ENCODE results near the gene SELENBP1. TPM values are rescaled to one million over a fixed set of nuclear protein-coding genes. Genes with fewer than 3 reads are reported as not detected.

SELENBP1 gene
- 18.8 and 19.7 TPM in 2 replicates for total RNA-seq

DNA sequence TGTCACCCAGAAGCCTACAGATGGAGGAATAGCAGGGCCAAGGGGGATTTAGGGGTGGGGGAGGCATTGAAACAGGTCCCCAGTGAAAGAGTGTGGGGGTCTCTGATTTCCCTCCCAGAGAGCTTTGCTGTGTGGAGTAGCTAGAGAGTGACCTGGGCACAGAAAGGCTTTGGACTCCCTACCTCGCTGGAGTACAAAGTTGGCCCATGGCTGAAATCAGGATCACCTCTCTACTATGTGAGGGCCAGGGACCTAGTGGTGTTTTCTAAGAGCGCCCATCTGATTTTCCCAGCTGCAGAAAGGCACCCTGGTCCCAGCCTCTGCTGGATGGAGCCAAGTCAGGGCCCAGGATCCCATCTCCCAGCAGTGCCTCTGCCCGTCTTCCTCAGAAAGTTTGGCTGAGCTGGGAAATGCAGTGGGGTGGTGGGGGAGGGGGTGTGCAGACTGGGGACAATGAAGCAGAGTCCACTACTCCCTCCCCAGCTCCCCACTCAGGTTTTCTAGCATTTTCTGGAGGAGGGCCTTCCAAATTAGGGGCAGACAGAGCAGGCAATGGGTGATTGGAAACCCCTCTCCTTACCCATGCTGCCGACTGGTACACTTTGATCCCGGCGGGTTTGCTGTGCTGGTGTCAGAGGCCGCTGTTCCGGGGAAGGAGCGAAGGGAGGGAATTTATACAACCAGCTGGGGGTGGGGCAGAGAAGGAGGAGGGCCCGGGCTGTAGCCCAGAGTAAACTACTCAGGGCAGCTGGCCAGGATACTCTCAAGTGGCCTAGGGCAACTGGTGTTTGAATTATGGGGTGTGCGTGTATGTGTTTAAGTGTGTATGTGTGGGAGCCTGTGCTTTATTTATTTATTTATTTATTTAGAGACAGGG, at the start of gene SELENBP1:
Gene SELENBP1 (minus strand): TSS at position 648 of the 877 bp plus-strand sequence. CDS start 64 bp downstream, at position 584.

DNA sequence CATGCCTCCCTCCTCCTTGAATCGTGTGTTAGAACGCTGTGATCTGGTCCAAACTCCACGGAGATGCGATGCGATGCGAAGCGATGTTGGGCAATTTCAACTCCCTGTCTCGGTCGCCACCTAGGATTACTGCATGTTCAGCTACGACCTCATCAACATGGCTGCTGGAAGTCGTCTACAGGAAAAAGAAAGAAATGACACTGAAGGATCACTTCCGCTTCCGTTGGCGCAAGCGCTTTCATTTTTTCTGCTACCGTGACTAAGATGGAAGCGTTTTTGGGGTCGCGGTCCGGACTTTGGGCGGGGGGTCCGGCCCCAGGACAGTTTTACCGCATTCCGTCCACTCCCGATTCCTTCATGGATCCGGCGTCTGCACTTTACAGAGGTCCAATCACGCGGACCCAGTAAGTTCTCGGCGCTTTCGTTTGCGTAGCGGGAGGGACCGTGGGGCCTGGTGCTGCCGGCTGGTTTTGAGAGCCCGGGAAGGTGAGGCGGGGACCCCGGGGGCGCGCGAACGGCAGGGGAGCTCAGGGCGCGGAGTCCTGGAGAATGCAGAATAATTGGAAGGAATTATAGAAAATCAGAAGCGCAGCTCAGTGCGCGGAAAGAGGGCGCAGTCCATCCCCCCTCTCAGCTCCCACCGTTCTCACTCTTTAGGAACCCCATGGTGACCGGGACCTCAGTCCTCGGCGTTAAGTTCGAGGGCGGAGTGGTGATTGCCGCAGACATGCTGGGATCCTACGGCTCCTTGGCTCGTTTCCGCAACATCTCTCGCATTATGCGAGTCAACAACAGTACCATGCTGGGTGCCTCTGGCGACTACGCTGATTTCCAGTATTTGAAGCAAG, 27.0 kb upstream of the SELENBP1 start, which contains the start of gene PSMB4:
Gene PSMB4 (plus strand): TSS at position 250 of the 848 bp plus-strand sequence. CDS start 15 bp downstream, at position 265.

DNA sequence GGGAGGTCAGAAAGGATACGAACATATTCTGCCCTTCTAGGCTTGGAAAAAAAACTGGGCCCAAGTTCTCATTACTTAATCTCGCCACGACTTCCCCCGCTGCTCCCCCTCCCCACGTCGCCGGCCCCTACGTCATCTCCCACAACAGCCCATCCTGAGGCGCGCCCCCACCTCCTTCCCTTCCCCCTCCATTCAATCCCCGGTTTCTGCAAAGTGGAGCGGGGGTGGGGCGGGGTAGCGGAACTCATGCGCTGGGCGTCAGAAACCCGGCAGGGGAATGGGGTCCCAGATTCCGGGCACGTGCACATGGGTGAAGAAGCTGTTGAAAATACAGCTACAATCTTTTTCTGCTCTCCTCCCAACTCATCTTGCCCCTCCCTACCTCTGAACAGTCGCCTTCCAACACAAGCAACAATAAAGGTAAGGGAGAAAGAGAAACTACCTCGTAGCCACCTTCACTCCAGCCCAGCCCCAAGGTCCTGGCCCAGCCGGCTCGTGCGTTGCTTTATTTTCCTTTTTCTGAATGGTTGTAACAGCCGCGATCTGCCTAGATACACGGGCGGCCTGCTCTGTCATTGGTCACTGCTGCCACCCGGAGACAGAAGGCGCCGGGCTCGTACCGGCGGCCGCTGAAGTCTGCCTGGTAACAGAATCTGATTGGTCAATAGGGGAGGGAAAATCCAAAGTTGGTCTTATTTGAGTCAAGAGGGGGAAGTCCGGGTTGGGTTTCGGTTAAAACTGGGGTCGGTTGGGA, 25.6 kb downstream of the SELENBP1 start, which contains the start of gene RFX5:
Gene RFX5 (minus strand): TSS at position 484 of the 754 bp plus-strand sequence. CDS start 932 bp downstream, outside the sequence.

DNA sequence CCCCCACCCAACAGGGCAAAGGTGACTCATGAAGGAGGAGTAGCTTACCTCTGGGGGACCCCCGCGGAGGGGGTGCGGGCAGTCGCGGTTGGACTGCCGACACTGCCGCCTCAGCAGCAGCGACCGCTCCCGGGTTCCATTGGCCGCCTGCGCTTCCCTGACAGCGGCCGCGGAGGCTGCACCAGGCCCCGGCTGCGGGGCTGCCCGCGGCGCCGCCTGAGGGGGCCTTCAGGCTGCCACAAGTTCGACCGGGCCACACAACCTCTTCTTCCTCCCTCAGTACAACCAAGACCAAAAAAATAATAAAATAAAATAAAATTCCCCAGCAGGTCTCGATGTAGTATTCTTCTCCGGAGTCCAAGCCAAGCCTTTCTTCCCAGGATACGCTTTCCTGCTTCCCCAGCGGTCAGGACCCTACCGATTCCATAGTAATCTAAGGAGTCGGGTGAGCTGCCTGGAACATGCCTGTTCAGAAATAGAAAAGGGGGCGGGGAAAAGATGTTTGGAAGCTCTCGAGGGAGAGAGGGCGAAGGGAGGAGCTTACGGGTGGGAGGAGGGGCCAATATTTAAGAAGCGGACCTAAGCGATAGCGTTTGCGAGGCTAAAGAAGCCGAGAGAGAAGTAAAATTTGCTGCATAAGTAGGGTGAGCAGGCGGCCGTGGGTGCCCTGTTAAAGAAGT, 45.1 kb downstream of the SELENBP1 start, which contains the start of gene PI4KB:
Gene PI4KB (minus strand): TSS at position 194 of the 680 bp plus-strand sequence. CDS start 10,935 bp downstream, outside the sequence.

Other genes starting within 250 kb of the SELENBP1 start
- gene SEMA6C, start 226.1 kb downstream of the SELENBP1 start, total RNA-seq, result 1.1 and 1.3 TPM in 2 replicates
- not detected in 2 replicates for gene TNFAIP8L2, start 216.1 kb downstream of the SELENBP1 start, total RNA-seq
- gene LYSMD1, start 206.8 kb downstream of the SELENBP1 start, total RNA-seq, result 3.9 and 6.7 TPM in 2 replicates
- 20.1 and 25.7 TPM in 2 replicates for gene SCNM1, start 206.6 kb downstream of the SELENBP1 start, total RNA-seq
- 0.19 TPM in 1 of 2 replicates, not detected in the other for gene TMOD4, start 196.7 kb downstream of the SELENBP1 start, total RNA-seq
- 37.2 and 53.1 TPM in 2 replicates for gene VPS72, start 182.5 kb downstream of the SELENBP1 start, total RNA-seq
- gene PIP5K1A, start 174.2 kb downstream of the SELENBP1 start, total RNA-seq, result 54.7 and 58.3 TPM in 2 replicates
- gene PSMD4, start 118.0 kb downstream of the SELENBP1 start, total RNA-seq, result 194 and 281 TPM in 2 replicates
- gene ZNF687, start 90.4 kb downstream of the SELENBP1 start, total RNA-seq, result 7.1 and 7.6 TPM in 2 replicates
- 42.0 and 95.1 TPM in 2 replicates for gene PI4KB, start 45.3 kb downstream of the SELENBP1 start, total RNA-seq
- gene RFX5, start 25.5 kb downstream of the SELENBP1 start, total RNA-seq, result 33.9 and 47.4 TPM in 2 replicates
- 311 and 442 TPM in 2 replicates for gene PSMB4, start 26.9 kb upstream of the SELENBP1 start, total RNA-seq
- 10.5 and 12.4 TPM in 2 replicates for gene POGZ, start 86.8 kb upstream of the SELENBP1 start, total RNA-seq
- gene CGN, start 138.7 kb upstream of the SELENBP1 start, total RNA-seq, result under 0.01 and 0.19 TPM in 2 replicates
- 7.7 and 11.3 TPM in 2 replicates for gene TUFT1, start 167.6 kb upstream of the SELENBP1 start, total RNA-seq
- gene SNX27, start 239.3 kb upstream of the SELENBP1 start, total RNA-seq, result 27.0 and 31.0 TPM in 2 replicates